ENCODE measurements around the gene PSPH.
A peak's percentile ranks its signal among the peaks of the same experiment; 100 is the strongest.

Gene PSPH

DNA sequence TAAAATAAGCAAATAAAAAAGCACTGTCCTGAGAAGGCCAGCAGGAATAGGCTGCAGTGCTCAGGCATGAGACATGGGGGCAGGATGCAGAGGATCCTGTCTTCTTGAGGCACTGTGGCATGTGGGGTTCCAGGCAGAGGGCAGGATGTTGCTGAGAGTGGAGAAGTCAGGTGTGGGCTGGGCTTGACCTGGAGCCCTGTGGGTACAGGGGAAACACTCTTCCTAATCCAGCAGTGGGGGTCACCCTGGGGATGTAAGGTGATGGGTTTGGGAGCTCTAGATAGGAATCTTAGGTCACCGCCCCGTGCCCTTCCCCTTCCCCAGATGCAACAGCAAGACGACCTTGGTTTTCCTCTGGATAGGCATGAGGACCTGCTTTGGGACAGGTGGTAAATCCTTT is 26.4 kb upstream of the PSPH start:
- TF ChIP-seq ZBTB7A (IDR thresholded peaks at IDR 0.05; ENCODE audit: low read depth) (no peak), CEBPB (IDR thresholded peaks at IDR 0.05) (no peak), TCF12 (IDR thresholded peaks at IDR 0.05; ENCODE audit: low read depth) (no peak)
- TF ChIP-seq, protein P1, sequence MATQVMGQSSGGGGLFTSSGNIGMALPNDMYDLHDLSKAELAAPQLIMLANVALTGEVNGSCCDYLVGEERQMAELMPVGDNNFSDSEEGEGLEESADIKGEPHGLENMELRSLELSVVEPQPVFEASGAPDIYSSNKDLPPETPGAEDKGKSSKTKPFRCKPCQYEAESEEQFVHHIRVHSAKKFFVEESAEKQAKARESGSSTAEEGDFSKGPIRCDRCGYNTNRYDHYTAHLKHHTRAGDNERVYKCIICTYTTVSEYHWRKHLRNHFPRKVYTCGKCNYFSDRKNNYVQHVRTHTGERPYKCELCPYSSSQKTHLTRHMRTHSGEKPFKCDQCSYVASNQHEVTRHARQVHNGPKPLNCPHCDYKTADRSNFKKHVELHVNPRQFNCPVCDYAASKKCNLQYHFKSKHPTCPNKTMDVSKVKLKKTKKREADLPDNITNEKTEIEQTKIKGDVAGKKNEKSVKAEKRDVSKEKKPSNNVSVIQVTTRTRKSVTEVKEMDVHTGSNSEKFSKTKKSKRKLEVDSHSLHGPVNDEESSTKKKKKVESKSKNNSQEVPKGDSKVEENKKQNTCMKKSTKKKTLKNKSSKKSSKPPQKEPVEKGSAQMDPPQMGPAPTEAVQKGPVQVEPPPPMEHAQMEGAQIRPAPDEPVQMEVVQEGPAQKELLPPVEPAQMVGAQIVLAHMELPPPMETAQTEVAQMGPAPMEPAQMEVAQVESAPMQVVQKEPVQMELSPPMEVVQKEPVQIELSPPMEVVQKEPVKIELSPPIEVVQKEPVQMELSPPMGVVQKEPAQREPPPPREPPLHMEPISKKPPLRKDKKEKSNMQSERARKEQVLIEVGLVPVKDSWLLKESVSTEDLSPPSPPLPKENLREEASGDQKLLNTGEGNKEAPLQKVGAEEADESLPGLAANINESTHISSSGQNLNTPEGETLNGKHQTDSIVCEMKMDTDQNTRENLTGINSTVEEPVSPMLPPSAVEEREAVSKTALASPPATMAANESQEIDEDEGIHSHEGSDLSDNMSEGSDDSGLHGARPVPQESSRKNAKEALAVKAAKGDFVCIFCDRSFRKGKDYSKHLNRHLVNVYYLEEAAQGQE (IDR thresholded peaks at IDR 0.05; ENCODE audit: low read depth) = no peak

GRCh38 chr7:56074371-56074791 is 23.1 kb upstream of the PSPH start:
- TF ChIP-seq TAF1 (IDR thresholded peaks at IDR 0.05; ENCODE audit: low read depth) = no peak
- TF ChIP-seq NFIC (IDR thresholded peaks at IDR 0.05) = peak; percentile 23; the same call in 1 of the 2 replicates
- no peak for TF ChIP-seq USF1 (IDR thresholded peaks at IDR 0.05)
- TF ChIP-seq EP300 (IDR thresholded peaks at IDR 0.05; ENCODE audit: borderline replicate concordance) = no peak
- TF ChIP-seq ZBTB7A (IDR thresholded peaks at IDR 0.05; ENCODE audit: low read depth) = no peak
- TF ChIP-seq, protein P1 (IDR thresholded peaks at IDR 0.05; ENCODE audit: low read depth) = no peak
- TF ChIP-seq EGR1 (IDR thresholded peaks at IDR 0.05) = no peak
- no peak for TF ChIP-seq CEBPB (IDR thresholded peaks at IDR 0.05)
- peak; percentile 90 for TF ChIP-seq RAD21 (IDR thresholded peaks at IDR 0.05; ENCODE audit: low read depth)

DNA sequence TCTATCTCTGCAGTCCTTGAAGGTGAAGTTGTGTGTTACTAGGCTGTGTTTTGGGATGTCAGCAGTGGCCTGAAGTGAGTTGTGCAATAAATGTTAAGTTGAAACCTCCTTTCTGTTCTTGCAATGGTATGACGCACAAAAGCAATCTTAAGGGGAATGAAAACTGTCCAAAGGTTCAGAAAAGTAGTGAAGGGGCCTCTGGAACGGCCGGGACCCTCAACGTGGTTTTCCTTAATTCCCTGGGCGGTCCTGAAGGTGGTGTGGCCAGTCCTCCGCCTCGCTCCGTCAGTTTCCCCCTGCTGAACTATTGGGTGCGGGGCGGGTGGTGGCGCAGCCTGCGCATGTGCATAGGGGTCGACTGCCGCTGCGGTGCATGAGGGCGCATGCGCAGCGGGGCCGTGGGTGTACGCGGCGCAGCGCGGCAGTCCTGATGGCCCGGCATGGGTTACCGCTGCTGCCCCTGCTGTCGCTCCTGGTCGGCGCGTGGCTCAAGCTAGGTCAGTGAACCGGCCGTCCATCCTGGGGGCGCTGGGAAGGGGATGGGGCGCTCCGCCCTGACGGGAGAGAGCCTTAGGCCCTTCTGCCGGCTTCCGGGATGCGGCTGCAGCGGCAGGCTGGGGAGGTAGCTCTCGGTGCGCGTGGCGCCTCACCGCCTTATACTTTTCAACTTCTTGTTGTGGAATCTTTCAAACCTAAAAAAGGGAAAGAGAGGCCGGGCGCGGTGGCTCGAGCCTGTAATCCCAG is 12.8 kb upstream of the PSPH start, which contains the start of gene SUMF2:
Gene SUMF2, plus strand, starts transcription at position 405 of the 744 bp plus-strand sequence. Its CDS starts 26 bp downstream, at position 431.
- TF ChIP-seq MAX (IDR thresholded peaks at IDR 0.05) (peak; percentile 74), EGR1 (IDR thresholded peaks at IDR 0.05) (peak; percentile 67), TAF1 (IDR thresholded peaks at IDR 0.05; ENCODE audit: low read depth) (peak; percentile 81), TCF12 (IDR thresholded peaks at IDR 0.05; ENCODE audit: low read depth) (no peak; the same call in none of the 2 replicates), USF1 (IDR thresholded peaks at IDR 0.05) (no peak), YY1 (IDR thresholded peaks at IDR 0.05; ENCODE audit: low read depth) (peak; percentile 75), CREB1 (IDR thresholded peaks at IDR 0.05; ENCODE audit: low read depth) (no peak), NFIC (IDR thresholded peaks at IDR 0.05) (no peak), EP300 (IDR thresholded peaks at IDR 0.05; ENCODE audit: borderline replicate concordance) (no peak), CEBPB (IDR thresholded peaks at IDR 0.05) (peak; percentile 88), ZBTB7A (IDR thresholded peaks at IDR 0.05; ENCODE audit: low read depth) (no peak), RAD21 (IDR thresholded peaks at IDR 0.05; ENCODE audit: low read depth) (no peak; the same call in 1 of the 2 replicates), TEAD4 (IDR thresholded peaks at IDR 0.05) (peak; percentile 45; the same call in 1 of the 2 replicates), FOXM1 (IDR thresholded peaks at IDR 0.05; ENCODE audit: borderline replicate concordance, low read depth) (no peak)
- TF ChIP-seq, protein P1 (IDR thresholded peaks at IDR 0.05; ENCODE audit: low read depth) = no peak

- TF ChIP-seq TEAD4 (IDR thresholded peaks at IDR 0.05) = no peak
- no peak for TF ChIP-seq YY1 (IDR thresholded peaks at IDR 0.05; ENCODE audit: low read depth)
- no peak for TF ChIP-seq RAD21 (IDR thresholded peaks at IDR 0.05; ENCODE audit: low read depth)
- TF ChIP-seq TAF1 (IDR thresholded peaks at IDR 0.05; ENCODE audit: low read depth) = no peak
These were observed 12.2 kb upstream of the PSPH start for GRCh38 chr7:56063500-56063881.

GRCh38 chr7:56062382-56062781 is 11.1 kb upstream of the PSPH start:
- TF ChIP-seq EP300 (IDR thresholded peaks at IDR 0.05; ENCODE audit: borderline replicate concordance) = no peak
- no peak for TF ChIP-seq MAX (IDR thresholded peaks at IDR 0.05)
- TF ChIP-seq ZBTB7A (IDR thresholded peaks at IDR 0.05; ENCODE audit: low read depth) = no peak
- TF ChIP-seq EGR1 (IDR thresholded peaks at IDR 0.05) = no peak
- no peak for TF ChIP-seq RAD21 (IDR thresholded peaks at IDR 0.05; ENCODE audit: low read depth)
- TF ChIP-seq USF1 (IDR thresholded peaks at IDR 0.05) = no peak
- no peak for TF ChIP-seq YY1 (IDR thresholded peaks at IDR 0.05; ENCODE audit: low read depth)
- no peak for TF ChIP-seq NFIC (IDR thresholded peaks at IDR 0.05)
- TF ChIP-seq CREB1 (IDR thresholded peaks at IDR 0.05; ENCODE audit: low read depth) = no peak
- TF ChIP-seq TEAD4 (IDR thresholded peaks at IDR 0.05) = no peak
- no peak for TF ChIP-seq TAF1 (IDR thresholded peaks at IDR 0.05; ENCODE audit: low read depth)
- TF ChIP-seq, protein P1 (IDR thresholded peaks at IDR 0.05; ENCODE audit: low read depth) = no peak

All from Ishikawa (cell line).